HG02678 (cell line): ENCODE measurements around the gene BTBD1.

Experiments used
- ATAC-seq: cut with Tn5 transposase; IDR thresholded peaks from one replicate; pipeline ENCODE4 v1.9.1; 2021; ENCODE audit warnings: mild to moderate bottlenecking, moderate library complexity; ENCODE audit not compliant: unreplicated experiment

Gene BTBD1

DNA sequence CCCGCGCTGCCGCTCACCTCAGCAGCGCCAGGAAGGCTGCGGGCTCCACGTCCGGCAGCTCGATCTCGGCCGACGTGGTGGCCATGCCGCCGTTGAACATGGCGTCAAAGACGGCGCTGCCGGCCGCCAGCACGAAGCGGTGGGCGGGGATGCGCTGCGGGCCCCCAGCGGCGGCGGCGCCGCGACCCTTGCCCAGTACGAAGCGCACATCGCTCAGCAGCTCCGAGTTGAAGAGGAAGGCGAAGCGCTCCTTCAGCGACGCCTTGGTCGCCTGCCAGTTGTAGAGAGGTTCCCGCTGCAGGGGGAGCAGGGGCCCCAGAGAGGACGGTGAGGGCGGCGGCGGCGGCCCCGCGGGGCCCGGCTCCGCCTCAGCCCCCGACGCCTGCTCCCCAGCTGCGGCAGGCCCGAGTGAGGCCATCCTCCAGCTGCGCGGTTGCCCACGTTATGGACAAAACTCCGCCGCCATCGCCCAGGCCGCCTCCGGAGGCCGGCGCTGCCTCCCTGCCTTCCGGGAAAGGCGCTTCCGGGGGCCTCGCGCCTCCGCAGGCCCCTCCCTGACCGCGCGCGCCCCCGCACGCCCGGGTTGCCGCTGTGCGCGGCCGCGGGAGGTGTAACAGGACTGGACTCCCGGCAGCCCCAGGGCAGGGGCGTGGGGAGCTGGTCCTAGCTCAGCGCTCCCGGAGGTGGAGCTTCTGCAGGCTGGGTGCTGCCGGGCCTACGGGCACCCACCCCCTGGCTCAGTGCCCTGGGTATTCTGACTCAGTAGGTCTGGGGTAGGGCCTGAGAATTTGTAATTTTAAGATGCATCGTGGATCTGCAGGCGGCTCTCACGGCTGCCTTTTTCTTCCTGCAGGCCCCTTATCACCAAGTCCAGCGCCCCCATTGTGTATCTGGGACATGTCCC, at the start of gene BTBD1:
Gene BTBD1, minus strand, starts transcription at position 519 of the 904 bp plus-strand sequence. Its CDS starts 101 bp downstream, at position 418.
- peak; percentile 89 for ATAC-seq

GRCh38 chr15:83115831-83116565, 48.9 kb upstream of the BTBD1 start:
- ATAC-seq, result no peak

GRCh38 chr15:83115410-83115809, 48.4 kb upstream of the BTBD1 start:
- no peak for ATAC-seq

- no peak for ATAC-seq
These were observed 47.8 kb upstream of the BTBD1 start for GRCh38 chr15:83114856-83115255.

DNA sequence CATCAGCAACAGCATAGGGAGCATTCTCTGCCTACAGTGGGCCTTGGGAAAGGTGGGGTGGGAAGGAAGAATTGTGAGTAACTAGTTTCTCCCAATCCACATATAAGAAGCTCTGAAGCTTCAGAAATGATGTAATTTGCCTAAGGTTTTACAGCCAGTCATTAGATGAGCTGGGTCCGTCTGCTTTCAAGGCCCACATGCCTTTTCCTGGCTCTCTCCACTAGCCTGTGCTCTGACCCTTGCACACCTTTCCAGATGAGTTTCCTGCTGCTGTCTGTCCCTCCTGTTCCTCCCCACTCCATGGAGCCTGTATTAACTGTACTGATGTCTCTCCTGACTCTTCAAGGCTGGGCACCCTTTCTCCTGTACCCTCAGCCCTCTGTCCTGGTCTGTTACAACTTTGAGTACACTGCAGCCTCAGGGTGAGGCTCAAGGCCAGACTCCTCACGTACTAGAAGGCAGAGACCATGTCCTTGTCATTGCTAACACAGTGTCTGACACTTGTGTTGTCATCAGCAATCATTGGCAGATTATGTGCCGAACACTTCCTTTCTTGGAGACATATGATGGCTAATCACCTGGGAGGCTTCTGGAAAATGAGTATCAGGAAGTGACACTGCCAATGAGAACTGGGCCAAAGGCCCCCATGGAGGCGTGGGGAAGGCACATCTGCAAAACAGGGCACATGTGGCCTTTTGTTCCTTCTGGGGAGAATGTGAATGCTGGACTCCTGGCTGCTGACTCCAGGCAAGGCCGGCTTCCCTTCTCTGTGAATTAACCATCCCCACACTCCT, 47.0 kb upstream of the BTBD1 start:
- ATAC-seq, result no peak

DNA sequence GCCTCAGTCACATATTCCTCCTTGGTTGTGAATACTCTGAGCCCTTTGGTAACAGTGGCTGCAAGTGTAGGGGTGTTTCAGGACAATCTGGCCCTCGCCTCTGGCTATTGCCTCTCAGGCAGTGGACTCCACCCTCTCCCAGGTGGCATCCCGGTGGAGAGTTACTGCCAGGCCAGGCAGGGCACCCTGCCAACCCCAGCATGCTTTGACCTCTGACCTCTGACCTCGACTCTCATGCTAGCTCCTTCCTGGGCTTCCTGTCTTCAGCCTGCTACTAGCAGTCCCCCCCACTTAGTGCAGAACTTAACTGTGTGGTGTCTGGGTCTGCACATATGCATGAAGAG, 45.9 kb upstream of the BTBD1 start:
- no peak for ATAC-seq

- ATAC-seq, result no peak
These were observed 45.3 kb upstream of the BTBD1 start for GRCh38 chr15:83112233-83112955.

DNA sequence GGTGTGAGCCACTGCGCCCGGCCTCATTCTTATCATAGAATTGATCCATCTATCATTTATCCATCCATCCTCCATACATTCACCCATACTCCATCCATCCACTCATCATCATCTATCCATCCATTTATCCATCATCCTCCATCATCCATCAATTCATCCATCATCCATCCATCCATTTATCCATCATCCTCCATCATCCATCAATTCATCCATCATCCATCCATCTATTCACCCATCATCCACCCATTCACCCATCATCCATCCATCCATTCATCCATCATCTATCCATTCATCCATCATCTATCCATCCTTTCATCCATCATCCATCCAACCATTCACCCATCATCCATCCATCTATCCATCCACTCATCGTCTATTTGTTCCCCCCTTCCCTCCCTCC, 44.1 kb upstream of the BTBD1 start:
- no peak for ATAC-seq

DNA sequence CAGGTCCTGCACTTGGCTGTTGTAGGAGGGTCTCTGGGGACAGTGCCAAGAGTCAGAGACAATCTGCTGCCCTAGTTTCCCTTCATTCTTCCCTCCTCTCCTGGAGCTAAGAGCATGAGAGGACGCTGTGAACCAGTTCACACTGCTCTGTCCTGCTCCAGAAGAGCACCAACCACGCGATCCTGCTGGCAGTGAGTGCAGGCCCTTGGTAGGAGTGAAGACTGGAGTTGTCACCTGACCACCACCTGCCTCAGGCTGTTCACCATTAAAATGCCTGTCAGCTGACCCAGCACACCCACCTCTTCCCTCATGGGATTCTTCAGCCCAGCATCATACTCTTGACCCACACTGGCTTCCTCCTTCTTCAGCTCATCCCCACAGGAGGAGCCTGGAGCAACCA, 43.3 kb upstream of the BTBD1 start:
- ATAC-seq, result no peak

GRCh38 chr15:83109532-83109931, 42.5 kb upstream of the BTBD1 start:
- no peak for ATAC-seq

- ATAC-seq, result peak; percentile 63
These were observed 41.5 kb upstream of the BTBD1 start for GRCh38 chr15:83108266-83109219.

- peak; percentile 8 for ATAC-seq
These were observed 40.8 kb upstream of the BTBD1 start for GRCh38 chr15:83107841-83108181.

DNA sequence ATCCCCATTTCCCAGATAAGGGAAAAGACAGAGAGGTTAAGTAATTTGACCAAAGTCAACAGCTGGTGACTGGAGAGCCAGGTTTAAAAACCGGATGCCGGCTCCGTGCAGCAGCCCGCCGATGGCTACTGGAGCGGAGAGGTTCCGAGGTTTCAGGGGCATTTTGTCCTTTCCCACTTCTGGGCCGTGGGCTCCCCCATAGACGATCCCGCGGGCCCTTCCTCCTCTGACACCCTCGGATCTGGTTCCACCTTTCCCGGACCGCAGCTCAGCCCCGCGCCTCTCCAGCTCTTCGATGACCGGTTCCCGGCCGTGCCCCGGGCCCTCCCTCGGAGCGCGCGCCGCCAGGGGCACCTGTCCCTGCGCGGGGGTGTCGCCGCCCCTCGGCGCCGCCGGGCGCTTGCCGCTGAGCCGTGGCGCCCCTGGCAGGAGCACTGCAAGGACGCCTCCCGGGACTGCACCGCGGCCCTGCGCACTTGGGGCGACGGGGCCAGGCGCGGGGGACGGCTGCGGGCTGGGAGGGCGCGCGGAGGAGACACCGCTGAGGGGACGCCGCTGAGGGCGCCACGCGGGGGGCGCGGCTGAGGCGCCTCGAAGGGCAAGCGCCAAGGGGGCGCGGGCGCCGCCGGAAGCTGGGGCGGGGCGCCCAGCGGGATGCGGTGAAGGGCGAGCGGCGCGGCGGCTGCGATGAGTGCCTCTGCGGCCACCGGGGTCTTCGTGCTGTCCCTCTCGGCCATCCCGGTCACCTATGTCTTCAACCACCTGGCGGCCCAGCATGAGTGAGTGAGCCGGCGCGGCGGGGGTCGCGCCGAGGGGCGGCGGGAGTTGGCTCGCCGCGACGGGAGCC, 40.2 kb upstream of the BTBD1 start, which contains the start of gene TM6SF1:
Gene TM6SF1, plus strand, starts transcription at position 652 of the 847 bp plus-strand sequence. Its CDS starts 36 bp downstream, at position 688.
- peak; percentile 49 for ATAC-seq

DNA sequence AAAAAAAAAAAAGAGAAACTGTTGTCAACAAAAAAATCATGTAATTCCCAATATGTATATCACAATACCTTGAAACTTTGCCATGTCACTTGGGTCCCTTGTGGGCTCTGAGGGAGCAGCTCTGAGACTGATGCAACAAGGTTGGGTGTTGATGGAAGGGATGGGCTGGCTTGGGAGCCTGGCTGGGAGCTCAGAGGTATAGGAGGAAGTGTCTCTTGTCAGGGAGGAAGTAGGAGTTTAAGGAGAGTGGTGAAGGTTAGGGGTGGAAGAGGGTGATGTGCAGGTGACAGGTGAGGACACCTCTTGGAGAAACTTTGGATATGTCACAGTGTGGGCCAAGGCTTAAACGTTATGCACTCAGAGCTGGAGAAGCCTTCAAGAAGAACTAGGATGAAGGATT, 38.4 kb upstream of the BTBD1 start:
- ATAC-seq, result no peak

DNA sequence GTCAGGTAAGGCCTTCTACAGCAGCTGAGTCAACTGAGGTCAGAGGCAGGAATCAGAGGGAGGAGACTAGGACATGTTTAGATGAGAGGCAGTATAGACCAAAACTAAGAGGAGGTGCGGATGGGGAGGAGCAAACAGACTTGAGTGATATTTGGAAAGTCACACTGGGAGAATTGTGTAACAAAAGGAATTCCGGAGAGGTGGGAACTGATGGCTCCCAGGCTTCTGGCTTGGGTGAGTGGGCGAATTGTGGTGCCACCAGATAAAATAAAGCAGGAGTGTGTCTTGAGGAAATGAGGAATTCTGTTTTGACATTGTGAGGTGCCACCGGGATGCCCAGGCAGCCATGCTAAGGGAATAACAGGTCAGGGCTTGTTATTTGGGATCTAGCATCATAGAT, 37.1 kb upstream of the BTBD1 start:
- ATAC-seq, result no peak

- no peak for ATAC-seq
These were observed 35.3 kb upstream of the BTBD1 start for GRCh38 chr15:83102346-83102745.

DNA sequence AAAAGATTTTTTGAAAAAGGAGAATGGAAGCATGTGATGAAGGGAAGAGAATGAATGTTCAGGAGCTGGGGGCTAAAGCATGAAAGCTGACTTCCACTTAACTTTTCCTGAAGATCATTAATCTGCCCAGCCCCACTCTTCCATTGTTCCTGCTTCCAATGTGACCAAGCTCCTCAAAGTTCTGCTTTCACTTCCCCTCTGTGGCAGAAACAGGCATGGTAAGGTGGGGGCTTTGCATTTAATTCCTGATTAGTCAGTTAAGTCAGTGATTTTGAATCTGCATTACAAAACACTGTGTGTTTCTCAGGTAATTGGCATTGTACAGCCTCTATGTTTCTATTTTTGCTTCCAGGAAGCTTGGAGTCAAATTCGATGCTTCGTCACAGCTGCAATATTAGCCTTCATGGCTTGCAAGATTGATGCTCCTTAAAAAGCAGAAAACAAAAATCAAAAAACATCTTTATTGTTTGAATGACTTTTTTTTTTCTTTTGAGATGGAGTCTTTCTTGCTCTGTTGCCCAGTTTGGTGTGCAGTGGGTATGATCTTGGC, 33.1 kb upstream of the BTBD1 start:
- ATAC-seq, result no peak

DNA sequence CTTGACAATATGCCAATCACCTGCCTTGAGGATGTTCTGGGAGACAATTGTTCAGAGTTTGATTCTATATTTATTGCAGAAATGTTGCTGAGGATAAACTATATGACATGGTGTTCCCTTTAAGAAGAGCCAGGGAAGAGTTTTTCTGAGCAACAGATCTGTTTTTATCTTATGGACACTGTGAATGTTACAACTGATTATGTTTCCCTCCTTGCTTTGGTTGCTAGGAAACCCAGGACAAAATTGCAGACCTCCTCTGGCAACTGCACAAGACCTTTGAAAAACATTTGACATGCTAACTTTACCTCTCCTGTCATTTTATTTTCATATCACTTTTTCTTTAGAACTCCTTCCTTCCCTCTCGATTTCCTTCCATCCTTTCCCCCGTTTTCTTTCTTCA, 32.2 kb upstream of the BTBD1 start:
- ATAC-seq, result no peak
